GM20431 (cell line): ENCODE measurements around the gene SLCO3A1.

Experiments used
- in situ Hi-C: fragments of 300-500 bp; cut with MseI, MboI; formaldehyde crosslinking; loops from one replicate; pipeline ENCODE4 v1.15.0; 2020; ENCODE audit warnings: low sequenced_read_pairs; ENCODE audit not compliant: unreplicated experiment

Gene SLCO3A1

DNA sequence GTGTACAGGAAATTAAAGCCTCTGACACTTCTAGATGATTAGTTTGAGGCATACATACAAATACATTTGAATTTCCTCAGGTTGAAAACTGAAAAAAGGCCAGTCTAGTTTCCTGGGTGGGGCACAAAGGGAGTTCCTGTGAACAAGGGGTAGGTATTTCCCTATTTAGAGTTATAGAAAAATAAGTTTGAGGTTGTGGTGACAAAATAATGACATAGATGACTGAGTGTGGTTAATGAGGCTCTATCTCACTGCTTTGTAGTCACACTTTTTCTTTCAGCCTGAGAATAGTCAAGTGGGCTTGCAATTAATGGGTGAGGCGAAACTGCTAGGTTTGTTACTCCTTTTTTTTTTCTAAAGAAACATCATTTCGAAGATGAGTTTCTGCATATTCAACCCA, 4.3 kb downstream of the SLCO3A1 start:
- in situ Hi-C loops = no loop called here

DNA sequence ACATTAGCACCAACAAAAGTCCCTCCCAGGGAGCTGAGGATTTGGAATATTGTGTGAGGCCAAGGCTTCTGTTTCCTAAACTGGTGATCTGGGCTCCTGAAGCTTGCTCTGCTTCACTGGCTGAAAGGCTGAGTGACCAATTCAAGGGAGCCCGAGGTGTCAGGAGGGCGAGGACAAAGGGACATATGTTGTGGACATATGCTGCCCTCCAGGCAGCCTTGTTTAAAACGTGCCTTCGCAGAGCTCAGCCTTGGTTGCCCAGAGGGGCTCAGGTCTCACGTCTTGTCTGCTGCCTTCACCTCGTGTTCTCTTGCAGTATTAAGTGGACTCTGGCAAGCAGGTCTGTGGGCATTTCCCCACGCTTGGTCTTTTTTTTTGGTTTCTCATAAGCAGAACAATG, 7.0 kb downstream of the SLCO3A1 start:
- in situ Hi-C loops = no loop called here

DNA sequence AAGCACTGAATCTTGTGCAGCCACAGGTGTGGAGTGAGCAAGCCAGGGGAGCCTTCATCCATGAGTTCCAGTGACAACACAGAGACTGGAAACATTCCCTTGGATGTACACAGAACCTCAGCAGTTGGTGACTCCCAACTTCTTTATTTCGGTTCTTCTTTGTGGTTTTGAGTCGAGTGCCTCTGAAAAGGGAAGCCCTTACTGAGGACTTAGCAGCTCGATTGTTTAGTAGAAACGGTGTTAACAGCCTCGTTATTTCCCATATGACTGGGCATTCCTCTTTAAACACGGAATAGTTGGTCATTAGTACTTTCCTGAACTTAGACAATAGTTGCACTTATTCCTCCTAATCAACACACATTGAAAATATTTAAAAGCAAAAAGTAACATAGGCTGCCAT, 7.7 kb downstream of the SLCO3A1 start:
- in situ Hi-C loops = no loop called here

DNA sequence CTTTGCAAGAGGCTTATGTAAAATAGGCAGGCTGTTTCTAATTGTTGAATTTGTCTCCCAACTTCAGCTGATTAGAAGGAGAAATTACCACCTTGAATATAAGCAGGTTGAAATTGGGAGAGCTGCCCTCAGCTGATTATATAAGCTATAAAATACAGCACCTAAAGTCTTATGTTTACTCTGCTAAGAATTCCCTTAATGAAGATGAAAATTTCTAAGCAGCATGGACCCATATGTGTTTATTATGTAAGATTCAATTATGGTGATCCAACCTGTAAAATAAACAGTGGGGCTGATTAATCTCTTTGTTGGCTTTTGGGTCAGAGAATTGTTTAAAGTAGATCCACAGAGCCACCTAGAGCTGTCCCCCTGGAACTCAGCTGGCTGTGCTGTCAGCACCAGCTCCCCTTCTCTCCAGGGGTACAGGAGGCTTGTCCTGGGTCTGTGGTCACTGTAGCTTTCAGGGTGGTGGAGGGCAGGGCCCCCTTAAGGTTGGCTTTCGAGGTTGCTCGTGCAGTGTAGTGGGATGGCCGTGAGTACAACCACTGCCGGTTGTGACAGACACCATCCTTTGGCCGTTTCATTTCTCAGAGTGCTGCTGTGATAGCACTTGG, 9.5 kb downstream of the SLCO3A1 start:
- in situ Hi-C loops = no loop called here

DNA sequence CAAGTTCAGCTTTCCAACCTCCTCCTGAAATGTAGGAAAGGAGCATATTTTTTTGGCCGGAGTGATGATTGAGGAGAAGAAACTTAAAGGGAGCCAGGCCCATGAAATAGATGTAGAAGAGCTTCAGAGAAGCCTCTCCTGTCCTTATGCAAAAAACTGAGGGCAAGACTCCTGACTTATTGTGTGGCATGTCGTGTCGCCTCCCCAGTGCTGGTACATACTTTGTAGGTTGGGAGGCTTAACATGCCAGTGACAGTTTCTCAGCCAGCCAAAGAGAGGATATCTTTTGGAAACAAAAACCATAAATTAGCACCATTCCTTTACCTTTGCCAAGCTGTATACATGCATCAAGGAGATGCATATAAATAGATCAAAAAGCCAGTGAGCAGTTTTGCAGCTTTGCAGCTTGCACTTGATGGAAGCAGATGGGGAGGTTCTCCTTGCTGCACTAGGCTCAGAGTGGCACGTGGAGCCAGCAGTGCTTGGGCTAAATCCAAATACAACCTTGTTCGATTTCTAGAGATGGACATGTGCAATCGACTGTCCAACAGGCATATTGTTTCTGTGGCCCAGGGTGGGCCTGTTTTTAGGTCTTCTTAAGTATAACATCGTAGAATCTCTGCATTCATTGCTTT, 10.2 kb downstream of the SLCO3A1 start:
- in situ Hi-C loops = no loop called here

DNA sequence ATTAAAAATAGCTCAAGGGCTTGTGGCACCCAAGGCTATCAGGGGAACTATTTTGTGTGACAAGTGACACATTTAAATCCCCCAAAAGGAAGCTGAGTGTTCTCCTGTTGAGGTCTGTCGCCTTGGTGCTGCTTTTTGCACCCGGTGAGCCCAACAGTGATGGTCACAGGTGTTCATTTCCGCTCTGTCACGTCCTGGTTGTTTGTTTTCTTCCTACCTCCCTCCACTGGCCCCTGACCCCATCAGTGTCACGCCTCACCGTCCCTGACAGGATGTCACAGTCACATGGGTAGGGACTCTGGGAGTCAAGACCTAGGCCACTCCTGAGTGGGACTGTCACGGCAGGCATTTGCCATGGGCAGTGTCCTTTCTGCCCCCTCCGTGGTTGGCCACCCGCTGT, 11.2 kb downstream of the SLCO3A1 start:
- in situ Hi-C loops = no loop called here

DNA sequence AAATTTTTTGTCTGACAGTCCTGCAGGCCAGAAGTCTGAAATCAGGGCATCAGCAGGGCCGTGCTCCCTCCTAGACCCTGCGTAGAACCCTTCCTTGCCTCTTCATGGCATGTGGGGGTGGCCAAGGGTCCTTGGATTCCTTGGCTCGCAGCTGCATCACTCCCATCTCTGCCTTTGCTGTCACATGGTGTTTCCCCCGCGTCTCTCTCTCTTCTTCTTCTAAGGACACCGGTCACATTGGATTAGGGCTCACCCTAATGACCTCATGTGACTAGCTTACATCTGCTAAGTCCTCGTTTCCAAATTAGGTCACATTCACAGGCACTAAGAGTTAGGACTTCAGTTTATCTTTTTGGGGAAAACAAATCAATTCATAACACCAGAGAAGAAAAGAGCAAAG, 12.0 kb downstream of the SLCO3A1 start:
- in situ Hi-C loops = no loop called here

DNA sequence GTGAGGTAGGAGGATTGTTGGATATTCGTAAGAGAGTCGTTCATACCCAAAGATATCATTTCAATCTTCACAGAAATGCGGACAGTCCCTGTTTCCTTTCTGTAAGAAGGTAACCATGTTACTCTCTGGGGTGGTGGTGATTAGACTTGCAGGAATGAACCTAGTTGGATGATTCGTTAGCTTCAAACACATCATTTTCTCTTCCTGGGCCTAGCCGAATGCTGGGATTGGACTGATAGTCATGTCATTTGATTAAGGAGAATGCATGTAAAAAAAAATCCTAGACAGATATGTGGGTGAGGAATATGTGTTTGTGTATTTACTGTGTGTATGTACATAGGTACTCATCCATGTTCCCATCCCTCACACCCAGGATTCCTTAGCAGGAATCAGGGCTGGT, 12.4 kb downstream of the SLCO3A1 start:
- in situ Hi-C loops = no loop called here

DNA sequence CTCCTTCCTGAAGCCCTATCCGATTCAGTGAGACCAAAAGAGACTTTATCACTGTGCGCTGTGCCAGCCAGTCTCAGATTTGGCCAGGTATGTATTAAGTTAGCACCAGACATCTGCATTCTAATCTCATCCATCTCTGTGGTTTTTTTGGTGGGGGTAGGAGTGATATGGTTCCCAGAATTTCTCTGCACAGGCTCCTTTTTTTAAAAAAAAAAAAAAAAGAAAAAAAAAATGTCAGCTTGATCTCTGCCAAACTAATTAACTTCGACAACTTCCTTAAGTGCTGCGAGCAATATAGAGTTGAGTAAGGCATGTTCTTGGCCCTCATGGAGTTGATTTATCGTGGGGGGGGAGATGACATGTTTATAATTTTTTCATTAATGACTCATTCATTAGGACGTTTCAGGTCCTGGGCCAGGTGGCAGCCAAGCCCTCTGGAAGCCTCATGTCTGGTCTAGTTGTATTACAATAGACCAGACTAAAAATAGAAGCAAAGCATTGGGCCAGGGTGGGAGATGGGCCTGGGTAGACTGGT, 12.9 kb downstream of the SLCO3A1 start:
- in situ Hi-C loops = no loop called here

DNA sequence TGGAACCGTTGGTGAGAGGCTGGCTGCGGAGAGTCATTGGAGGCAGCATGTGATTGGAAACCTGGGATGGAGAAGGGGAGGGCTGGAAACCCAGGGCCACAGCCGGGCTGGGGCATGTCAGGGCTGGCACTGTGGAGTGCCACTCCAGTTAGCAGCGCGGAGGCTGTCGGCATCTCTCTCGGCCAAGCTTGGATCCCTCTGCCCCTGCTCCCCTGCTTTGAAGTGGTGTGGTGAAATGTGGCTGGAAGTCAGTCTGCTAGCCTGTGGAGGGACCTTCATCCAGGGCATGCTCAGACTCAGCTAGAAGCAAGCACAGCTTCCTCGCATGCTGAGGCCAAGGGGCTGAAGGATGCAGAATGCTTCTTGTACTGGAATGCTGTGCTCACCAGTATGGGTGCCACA, 13.5 kb downstream of the SLCO3A1 start:
- in situ Hi-C loops = no loop called here

DNA sequence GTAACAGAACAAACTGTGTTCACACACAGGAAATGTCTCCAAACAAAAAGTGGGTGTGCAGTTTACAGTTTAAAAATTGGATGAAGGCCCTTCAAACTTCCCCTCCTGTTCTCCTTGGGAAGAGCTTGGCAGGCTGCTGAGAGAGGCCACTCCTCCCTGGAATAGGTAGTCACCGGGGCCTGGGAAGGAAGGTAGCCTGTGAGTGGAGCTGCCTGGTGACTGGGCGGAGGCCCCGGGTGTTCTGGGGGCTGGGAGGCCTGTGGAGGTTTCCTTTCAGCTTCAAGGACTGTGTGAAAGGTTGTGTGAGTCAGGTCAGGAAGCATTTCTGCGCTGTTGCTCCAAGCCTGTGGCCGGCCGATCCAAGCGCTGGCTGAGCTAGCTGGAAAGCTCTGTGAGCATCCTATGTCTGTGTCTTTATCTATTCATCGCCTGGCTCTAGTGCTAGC, 14.1 kb downstream of the SLCO3A1 start:
- in situ Hi-C loops = no loop called here

DNA sequence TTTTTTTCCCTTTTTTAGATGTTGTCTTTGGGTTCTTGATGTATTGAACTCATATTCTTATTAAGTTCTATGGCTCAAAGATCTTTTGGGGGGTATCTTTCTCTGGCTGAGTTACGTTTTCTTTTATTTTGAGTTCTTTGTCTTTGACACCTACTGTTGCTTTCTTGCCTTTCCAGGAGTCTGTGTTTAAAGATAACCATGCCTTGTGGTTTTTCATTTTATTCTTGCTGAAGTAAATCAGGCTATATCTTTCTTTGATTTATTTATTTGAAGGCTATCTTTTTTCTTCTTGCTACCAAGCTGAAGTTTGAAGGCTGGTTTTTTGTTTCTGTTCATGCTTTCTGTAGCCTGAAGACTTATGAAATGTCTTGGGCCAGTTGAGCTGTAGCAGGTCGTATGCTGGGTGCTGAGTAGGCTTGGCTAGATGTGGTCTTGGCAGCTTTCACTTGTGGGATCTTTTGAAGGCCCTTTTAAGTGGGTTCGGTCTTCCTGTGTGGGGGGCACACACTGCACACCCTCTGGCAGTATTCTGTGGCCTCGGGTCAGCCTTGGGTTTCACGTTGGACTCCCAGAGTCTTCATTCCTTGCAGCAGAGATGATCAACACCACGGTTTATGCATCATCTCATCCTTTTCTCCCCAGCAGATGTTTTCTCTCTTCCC, 17.5 kb downstream of the SLCO3A1 start:
- in situ Hi-C loops = no loop called here

DNA sequence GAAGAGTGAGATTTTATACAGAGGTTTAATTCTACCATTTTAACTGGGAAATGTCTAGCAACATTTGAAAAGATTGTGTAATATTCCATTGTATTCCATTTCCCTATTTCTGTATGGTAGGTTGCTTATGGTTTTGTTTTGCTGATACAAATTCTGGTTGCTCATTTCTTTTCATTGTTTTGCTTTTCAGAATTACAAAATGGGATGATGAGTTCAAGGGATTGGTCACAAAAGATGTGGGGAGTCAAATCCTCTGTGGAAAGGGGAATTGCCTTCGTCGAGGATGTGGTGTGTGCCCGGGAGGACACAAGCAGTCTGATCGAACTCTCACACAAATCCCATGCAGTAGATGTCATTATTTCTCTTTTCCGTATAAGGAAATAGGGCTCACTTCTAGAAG, 18.3 kb downstream of the SLCO3A1 start:
- in situ Hi-C loops = no loop called here

DNA sequence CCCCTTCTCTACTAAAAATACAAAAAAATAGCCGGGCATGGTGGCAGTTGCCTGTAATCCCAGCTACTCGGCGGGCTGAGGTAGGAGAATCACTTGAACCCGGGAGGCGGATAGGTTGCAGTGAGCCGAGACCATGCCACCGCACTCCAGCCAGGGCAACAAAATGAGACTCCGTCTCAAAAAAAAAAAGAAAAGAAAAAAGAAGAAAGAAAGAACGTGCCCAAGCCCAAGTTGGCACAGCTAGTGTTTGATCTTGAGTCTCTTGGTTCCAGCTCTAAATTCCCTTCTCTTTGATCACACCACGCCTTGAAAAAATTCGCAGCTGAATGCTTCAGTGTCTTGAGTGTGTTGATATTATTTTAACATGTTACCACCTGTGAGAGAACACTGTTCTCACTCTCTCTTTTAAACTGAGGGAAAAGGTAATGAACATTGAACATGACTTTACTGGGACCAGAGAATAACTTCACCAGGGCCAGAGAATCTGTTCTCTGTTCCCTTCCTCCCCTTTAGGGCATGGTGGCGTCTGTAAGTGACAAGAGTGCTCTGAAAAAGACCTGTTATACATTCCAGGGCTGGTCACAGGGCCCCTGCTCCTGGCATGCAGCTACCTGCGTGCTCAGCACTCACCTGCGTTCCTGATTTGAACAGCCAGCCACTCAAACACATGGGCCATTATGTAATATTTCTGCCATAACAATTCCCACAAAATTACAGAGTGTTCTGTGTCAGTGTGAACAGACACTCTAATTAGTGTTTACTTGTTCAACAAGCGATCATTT, 19.0 kb downstream of the SLCO3A1 start:
- in situ Hi-C loops = no loop called here

DNA sequence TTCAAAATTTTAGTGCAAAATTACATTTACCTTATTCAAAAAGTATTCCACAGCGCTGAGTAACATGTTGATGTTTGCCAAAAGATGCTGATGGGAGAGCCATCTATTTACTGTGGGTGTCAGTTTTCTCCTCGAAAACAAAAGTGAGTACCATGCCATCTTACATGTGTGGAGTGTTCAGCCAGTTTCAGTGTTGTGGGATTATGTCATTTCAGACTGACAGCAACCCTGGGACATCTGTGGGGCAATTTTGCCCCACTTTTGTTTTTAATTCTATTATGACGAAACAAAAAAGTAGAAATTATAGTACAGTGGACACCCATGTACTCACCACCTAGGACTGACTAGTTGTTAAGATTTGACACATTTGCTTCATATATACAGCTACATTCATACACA, 19.6 kb downstream of the SLCO3A1 start:
- in situ Hi-C loops = no loop called here

DNA sequence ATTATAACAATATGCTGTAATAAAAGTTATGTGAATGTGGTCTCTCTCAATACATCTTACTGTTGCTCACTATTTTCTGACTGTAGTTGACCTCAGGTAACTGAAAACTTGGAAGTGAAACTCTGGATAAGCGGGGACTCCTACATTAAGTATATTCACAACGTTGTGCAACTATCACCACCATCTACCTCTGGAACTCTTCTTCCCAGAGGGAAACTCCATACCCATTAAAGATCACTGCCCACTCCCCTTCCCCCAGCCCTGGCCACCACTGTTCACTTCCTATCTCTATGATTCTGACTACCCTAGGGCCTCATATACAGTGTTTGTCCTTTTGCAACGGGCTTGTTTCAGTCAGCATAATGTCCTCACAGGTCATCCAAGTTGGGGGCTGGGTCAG, 20.7 kb downstream of the SLCO3A1 start:
- in situ Hi-C loops = no loop called here

DNA sequence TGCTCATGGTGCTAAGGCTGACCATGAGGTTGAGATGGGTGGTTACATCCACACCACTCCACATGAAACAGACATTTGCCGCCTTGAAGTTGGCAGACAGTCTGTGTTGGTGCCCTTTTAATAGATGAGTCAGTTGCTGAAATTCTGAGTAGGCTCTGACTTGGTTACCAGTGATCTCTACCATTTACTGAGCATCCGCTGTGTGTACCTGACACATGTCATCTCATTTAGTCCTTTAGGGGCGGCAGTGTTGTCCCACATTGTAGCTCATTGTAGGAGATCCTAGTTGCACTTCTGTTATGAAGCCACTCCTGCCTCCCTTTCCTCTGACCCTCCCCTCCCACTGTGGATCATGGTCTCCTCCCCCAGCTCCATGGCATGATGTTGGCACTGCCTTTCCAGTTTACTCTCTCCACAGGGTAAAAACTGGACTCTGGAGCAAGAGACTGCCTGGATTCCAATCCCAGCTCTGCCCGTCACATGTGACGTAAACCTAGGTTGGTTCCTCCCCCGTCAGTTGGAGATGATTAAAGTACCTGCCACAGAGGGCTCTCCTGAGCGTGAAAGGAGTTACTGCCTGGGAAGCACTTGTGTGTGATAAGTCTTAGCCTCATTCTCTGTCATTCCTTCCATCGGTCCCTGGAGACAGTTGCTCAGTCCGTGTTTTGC, 21.6 kb downstream of the SLCO3A1 start:
- in situ Hi-C loops = no loop called here

DNA sequence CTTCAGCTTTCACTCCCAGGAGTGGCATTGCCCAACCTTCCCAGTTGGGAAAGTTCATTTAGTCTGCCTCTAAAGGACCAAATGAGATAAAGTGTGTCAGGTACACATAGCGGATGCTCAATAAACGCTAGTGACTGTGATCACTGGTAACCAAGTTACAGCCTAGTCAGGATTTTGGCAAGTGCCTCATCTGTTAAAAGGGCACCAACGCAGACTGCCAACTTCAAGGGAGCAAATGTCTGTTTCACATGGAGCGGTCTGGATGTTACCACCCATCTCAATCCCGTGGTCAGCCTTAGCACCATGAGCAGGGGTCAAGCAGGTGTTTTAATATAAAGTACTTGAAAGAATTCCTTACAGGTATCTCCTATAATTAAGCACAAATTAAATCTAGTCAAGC, 22.7 kb downstream of the SLCO3A1 start:
- in situ Hi-C loops = no loop called here

DNA sequence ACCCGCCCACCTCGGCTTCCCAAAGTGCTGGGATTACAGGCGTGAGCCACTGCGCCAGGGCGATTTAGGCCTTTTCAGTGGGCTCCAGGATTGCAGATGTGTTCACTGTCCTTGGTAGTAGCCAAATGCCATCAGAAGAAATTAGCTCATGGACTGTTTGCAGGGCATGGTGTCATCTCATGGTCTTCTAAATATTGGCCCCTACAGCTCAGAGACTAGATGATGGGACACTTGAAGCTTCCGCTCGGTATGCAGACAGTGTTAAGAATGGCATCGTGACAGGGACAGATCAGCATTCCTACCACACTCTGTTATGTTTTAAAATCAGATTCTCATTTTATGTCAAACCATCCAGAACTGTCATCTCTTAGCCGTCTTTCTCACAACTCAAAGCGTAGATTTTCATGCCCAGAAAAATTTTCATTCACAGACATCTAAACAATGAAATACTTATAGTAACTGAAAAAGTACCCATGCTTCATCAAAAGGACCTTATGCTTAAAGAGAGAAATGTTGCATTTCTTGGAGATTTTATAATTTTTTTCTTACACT, 24.9 kb downstream of the SLCO3A1 start:
- in situ Hi-C loops = no loop called here

DNA sequence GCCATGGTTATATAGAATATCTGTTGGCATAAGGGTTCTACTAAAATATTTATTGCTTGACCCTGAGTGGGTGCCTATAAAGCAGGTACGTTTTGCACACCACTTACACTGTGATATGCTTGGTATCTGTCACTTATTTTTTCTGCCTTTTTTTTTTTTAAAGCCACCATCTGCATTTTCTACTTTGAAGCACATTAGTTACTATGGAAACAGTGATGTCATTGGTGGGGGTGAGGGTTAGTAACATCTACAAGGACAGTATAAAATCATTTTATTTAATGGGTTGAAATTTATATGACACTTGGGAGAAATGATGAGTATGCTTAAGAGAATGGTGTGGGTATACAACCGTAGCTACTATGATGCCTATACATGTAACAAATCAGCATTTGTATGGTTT, 25.6 kb downstream of the SLCO3A1 start:
- in situ Hi-C loops = no loop called here
